Keratinocyte (primary cell): ENCODE measurements around the gene LRBA.

Experiments used
- CTCF ChIP-seq, 3 experiments: IDR thresholded peaks in 1 of 3; conservative IDR thresholded peaks in 1 of 3; optimal IDR thresholded peaks in 1 of 3; 2 replicates in 2 of 3; 3 replicates in 1 of 3; pipeline versions ENCODE3 to v1.5.1; 2011; ENCODE audit warnings: low read length in 3 of 3, mild to moderate bottlenecking in 3 of 3, moderate library complexity in 2 of 3, control low read depth in 1 of 3, inconsistent platforms in 1 of 3; ENCODE audit not compliant: insufficient read depth in 2 of 3; ENCODE audit errors: extremely low read depth in 1 of 3
- EZH2 ChIP-seq: IDR thresholded peaks from one replicate; pipeline ENCODE4 v1.6.1; 2012; ENCODE audit warnings: inconsistent platforms, mild to moderate bottlenecking, low read length, moderate library complexity

- TF ChIP-seq CTCF (optimal IDR thresholded peaks at IDR 0.05 in 1 of 3, IDR thresholded peaks at IDR 0.05 in 1 of 3, conservative IDR thresholded peaks at IDR 0.05 in 1 of 3; ENCODE audit: extremely low read depth in 1 of 3, insufficient read depth in 2 of 3, low read length in 3 of 3) (no peak), EZH2 (no peak)
Observed at GRCh38 chr4:150931796-150932195, 83.3 kb downstream of the LRBA start.
